ENCODE measurements around the gene METTL17. TPM values are rescaled to one million over a fixed set of nuclear protein-coding genes. Genes with fewer than 3 reads are reported as not detected.
A peak's percentile ranks its signal among the peaks of the same experiment; 100 is the strongest.
"Not testable (repeated sequence)": the region's sequence is repeated elsewhere in the genome, so short reads cannot be mapped to it uniquely, and the experiment has no call there.

Gene METTL17
- total RNA-seq, 2 experiments from 2014 or later, result 89.3 to 90.0 TPM

GRCh38 chr14:20997115-20997514 lies 7.3 kb downstream of the METTL17 start:
- Mint-ChIP-seq H3K27ac (peak overlapping the region; percentile 23), H3K4me1 (peaks cover 32% of the 10 kb centered on the region), H3K4me3 (no peak overlapping the region), H3K9me3 (ENCODE audit: low read depth) (no peaks in the 10 kb centered on the region), H3K27me3 (no peaks in the 10 kb centered on the region), H3K36me3 (ENCODE audit: low read depth) (peaks cover 47% of the 10 kb centered on the region)
- ChIA-PET CTCF (interaction anchor here (0.7 to 7.1 kb wide), 7 partner anchors 8 to 140 kb away, joined by 3 to 68 read pairs (median 8); no protein-coding TSS in a partner anchor), POLR2A (interaction anchor here (0.6 kb wide), 1 partner anchor 1511 kb away, joined by 4 read pairs; no protein-coding TSS in a partner anchor)
- no peak for ATAC-seq
- intact Hi-C loops (cut with DNase I, micrococcal nuclease), result no loop called here
- no peak for DNase-seq

DNA sequence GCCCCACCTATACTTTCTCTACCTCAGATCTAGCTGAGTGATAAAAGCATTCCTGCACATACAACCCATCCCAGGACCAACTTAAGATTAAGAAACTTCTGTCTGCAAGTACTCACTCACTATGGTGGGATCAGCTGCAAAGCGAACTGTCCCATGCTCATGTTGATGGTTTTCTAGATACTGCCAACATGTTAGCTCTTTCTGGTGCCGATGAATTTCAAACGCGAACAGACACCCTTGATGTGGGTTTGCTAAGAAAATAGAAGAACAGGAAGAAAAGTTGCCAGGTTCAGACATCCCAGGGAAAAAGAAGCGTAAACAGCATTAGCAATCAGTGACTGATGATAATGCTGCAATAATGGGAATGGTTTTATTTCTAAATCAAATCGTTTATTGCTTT lies 7.8 kb downstream of the METTL17 start:
- no peaks in the 10 kb centered on the region for H3K9me3 Mint-ChIP-seq (ENCODE audit: low read depth)
- H3K4me3 Mint-ChIP-seq, result no peak overlapping the region
- intact Hi-C loops (cut with DNase I, micrococcal nuclease), result no loop called here
- H3K36me3 Mint-ChIP-seq (ENCODE audit: low read depth), result peaks cover 42% of the 10 kb centered on the region
- ChIA-PET CTCF (interaction anchor here (0.6 to 7.1 kb wide), 9 partner anchors 8 to 140 kb away, joined by 3 to 68 read pairs (median 8); no protein-coding TSS in a partner anchor), POLR2A (interaction anchor here (0.6 kb wide), 1 partner anchor 1511 kb away, joined by 4 read pairs; no protein-coding TSS in a partner anchor)
- no peak for ATAC-seq
- H3K27me3 Mint-ChIP-seq, result no peaks in the 10 kb centered on the region
- no peak for DNase-seq
- H3K4me1 Mint-ChIP-seq, result peaks cover 29% of the 10 kb centered on the region
- H3K27ac Mint-ChIP-seq, result no peak overlapping the region

GRCh38 chr14:20998139-20998538 lies 8.4 kb downstream of the METTL17 start:
- CTCF ChIA-PET, result interaction anchor here (0.6 to 7.1 kb wide), 9 partner anchors 10 to 330 kb away, joined by 3 to 68 read pairs (median 3); no protein-coding TSS in a partner anchor
- DNase-seq (no peak), ATAC-seq (no peak)
- no peak overlapping the region for H3K4me3 Mint-ChIP-seq
- H3K9me3 Mint-ChIP-seq (ENCODE audit: low read depth), result no peaks in the 10 kb centered on the region
- H3K36me3 Mint-ChIP-seq (ENCODE audit: low read depth), result peaks cover 37% of the 10 kb centered on the region
- intact Hi-C loops (cut with DNase I, micrococcal nuclease), result no loop called here
- H3K4me1 Mint-ChIP-seq, result peaks cover 25% of the 10 kb centered on the region
- no peak overlapping the region for H3K27ac Mint-ChIP-seq
- POLR2A ChIA-PET, result interaction anchor here (0.6 to 1.2 kb wide), 2 partner anchors 94 to 1509 kb away, joined by 3 read pairs; no protein-coding TSS in a partner anchor
- no peaks in the 10 kb centered on the region for H3K27me3 Mint-ChIP-seq

DNA sequence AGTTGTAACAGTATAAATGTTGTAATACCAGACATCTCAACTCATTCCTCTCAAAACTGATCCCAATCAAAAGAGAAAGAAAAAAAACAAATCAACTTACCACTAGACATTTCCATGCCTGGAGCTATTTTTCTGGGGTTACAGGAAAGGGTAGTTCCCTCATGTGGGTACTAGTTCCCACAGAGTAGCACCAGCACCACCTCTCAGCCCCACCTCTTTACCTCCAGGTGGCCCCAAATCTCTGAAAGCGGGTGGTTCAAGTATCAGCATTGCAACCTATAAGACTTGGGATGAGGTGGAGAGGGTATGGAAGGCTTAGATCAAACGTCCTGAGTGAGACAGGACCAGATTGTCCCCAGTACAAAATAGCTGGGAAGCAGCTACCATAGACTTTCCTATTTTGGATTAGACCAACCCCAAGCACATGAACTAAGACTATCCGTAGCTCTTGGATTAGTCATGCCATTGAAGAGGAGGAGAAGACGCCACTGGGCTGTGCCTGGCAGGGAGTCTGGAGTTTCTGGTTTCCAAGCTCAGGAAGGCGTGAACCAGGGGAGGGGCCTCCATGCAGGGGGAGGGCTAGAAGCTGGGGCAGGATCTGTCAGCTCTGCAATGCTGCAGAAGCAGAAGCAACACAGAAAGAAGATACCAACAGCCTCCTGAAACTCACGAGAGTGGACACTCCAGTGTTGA lies 9.0 kb downstream of the METTL17 start, which contains the start of gene SLC39A2:
Gene SLC39A2 (plus strand): TSS at position 620 of the 693 bp plus-strand sequence. CDS start 154 bp downstream, outside the sequence.
- DNase-seq (no peak), ATAC-seq (peak; percentile 36)
- peaks cover 33% of the 10 kb centered on the region for H3K36me3 Mint-ChIP-seq (ENCODE audit: low read depth)
- H3K27ac Mint-ChIP-seq, result no peak within 1 kb of the TSS
- no peaks in the 10 kb centered on the region for H3K9me3 Mint-ChIP-seq (ENCODE audit: low read depth)
- no peak within 1 kb of the TSS for H3K4me3 Mint-ChIP-seq
- H3K4me1 Mint-ChIP-seq, result peaks cover 23% of the 10 kb centered on the region
- POLR2A ChIA-PET, result interaction anchor here (0.6 to 1.2 kb wide), 3 partner anchors 93 to 1508 kb away, joined by 3 read pairs; no protein-coding TSS in a partner anchor
- intact Hi-C loops (cut with DNase I, micrococcal nuclease), result no loop called here
- H3K27me3 Mint-ChIP-seq, result no peaks in the 10 kb centered on the region
- CTCF ChIA-PET, result interaction anchor here (0.6 to 7.1 kb wide), 9 partner anchors 9 to 331 kb away, joined by 3 to 68 read pairs (median 5); no protein-coding TSS in a partner anchor

- CTCF ChIA-PET, result interaction anchor here (0.8 to 7.1 kb wide), 6 partner anchors 8 to 209 kb away, joined by 3 to 68 read pairs (median 6); no protein-coding TSS in a partner anchor
- no peak overlapping the region for H3K27ac Mint-ChIP-seq
- H3K36me3 Mint-ChIP-seq (ENCODE audit: low read depth), result peaks cover 28% of the 10 kb centered on the region
- peaks cover 22% of the 10 kb centered on the region for H3K4me1 Mint-ChIP-seq
- DNase-seq (no peak), ATAC-seq (no peak)
- intact Hi-C loops (cut with DNase I, micrococcal nuclease), result no loop called here
- no peaks in the 10 kb centered on the region for H3K9me3 Mint-ChIP-seq (ENCODE audit: low read depth)
- no peaks in the 10 kb centered on the region for H3K27me3 Mint-ChIP-seq
- POLR2A ChIA-PET, result no interaction called here
- H3K4me3 Mint-ChIP-seq, result no peak overlapping the region
Measured at GRCh38 chr14:20999591-20999990, 9.8 kb downstream of the METTL17 start.

GRCh38 chr14:21001218-21001617 lies 11.4 kb downstream of the METTL17 start:
- Mint-ChIP-seq H3K4me3 (no peak overlapping the region), H3K4me1 (peaks cover 11% of the 10 kb centered on the region), H3K36me3 (ENCODE audit: low read depth) (peaks cover 12% of the 10 kb centered on the region), H3K27me3 (no peaks in the 10 kb centered on the region), H3K9me3 (ENCODE audit: low read depth) (no peaks in the 10 kb centered on the region), H3K27ac (no peak overlapping the region)
- CTCF ChIA-PET, result interaction anchor here (0.6 to 7.1 kb wide), 5 partner anchors 9 to 1712 kb away, joined by 3 to 68 read pairs (median 3); no protein-coding TSS in a partner anchor
- POLR2A ChIA-PET, result no interaction called here
- ATAC-seq (no peak), DNase-seq (no peak)
- intact Hi-C loops (cut with DNase I, micrococcal nuclease), result no loop called here

- intact Hi-C loops (cut with DNase I, micrococcal nuclease), result no loop called here
- ChIA-PET POLR2A (interaction anchor here (0.5 kb wide), 1 partner anchor 85 kb away, joined by 3 read pairs; no protein-coding TSS in a partner anchor), CTCF (interaction anchor here (0.6 to 3.7 kb wide), 6 partner anchors 11 to 181 kb away, joined by 3 to 49 read pairs (median 4); no protein-coding TSS in a partner anchor)
- Mint-ChIP-seq H3K36me3 (ENCODE audit: low read depth) (no peaks in the 10 kb centered on the region), H3K4me1 (no peaks in the 10 kb centered on the region), H3K27me3 (no peaks in the 10 kb centered on the region), H3K27ac (no peak overlapping the region), H3K9me3 (ENCODE audit: low read depth) (no peaks in the 10 kb centered on the region), H3K4me3 (no peak overlapping the region)
- ATAC-seq, result no peak
- no peak for DNase-seq
Measured at GRCh38 chr14:21003788-21004346, 14.1 kb downstream of the METTL17 start.

GRCh38 chr14:21009721-21010120 lies 19.9 kb downstream of the METTL17 start:
- ATAC-seq; H3K9me3 Mint-ChIP-seq (ENCODE audit: low read depth); H3K4me1 Mint-ChIP-seq; DNase-seq; H3K27ac Mint-ChIP-seq; POLR2A ChIA-PET; H3K4me3 Mint-ChIP-seq; H3K36me3 Mint-ChIP-seq (ENCODE audit: low read depth): not testable (repeated sequence)
- intact Hi-C loops (cut with DNase I, micrococcal nuclease), result loop anchor here in 1 of 2 experiments (10.0 kb wide), 1 partner anchor 545 kb away; no protein-coding TSS in a partner anchor
- CTCF ChIA-PET, result interaction anchor here (1.5 to 7.3 kb wide), 2 partner anchors 11 to 82 kb away, joined by 5 to 68 read pairs; partner anchors contain the start of gene SLC39A2
- peaks cover 15% of the 10 kb centered on the region for H3K27me3 Mint-ChIP-seq

DNA sequence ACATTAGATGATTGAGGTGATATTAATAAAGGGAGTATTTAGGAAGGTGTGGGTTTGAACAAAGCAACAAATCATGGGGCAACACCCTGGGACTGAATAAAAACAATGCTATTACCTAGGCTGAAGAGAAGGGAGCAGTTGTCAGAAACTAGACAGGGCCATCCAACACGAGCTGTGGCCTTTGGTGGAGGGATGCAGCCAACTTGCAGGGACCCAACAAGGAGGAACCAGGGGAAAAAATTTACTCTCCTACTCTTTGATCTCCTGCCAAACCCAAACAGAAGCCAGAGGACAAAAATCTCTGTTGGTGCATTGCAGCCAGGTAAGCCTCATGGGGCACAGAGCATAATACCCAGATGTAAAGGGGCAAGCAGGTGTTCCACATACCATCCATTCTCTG lies 21.4 kb downstream of the METTL17 start:
- POLR2A ChIA-PET, result no interaction called here

DNA sequence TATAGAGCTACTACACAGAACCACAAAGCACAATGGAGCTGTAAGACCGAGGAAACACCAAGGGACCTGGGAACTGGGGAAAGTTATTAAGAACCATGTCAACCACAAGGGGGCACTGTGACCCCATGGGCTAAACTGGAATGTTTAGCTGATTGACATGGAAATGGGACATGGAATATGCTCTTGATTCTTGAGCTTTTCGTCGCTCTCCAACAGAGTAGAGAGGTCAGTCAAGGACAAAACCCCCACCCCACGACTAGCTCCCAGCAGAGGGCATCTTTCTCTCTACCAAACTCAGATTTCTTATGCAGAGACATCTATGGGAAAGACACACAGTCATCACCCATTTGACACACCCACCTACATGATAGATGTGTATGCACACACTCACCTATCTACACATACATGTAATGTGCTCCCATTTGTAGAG lies 25.0 kb downstream of the METTL17 start:
- DNase-seq (peak; percentile 87), ATAC-seq (peak; percentile 87)
- Mint-ChIP-seq H3K36me3 (ENCODE audit: low read depth) (no peaks in the 10 kb centered on the region), H3K27ac (no peak overlapping the region), H3K4me3 (no peak overlapping the region), H3K27me3 (peaks cover 15% of the 10 kb centered on the region), H3K9me3 (ENCODE audit: low read depth) (no peaks in the 10 kb centered on the region), H3K4me1 (no peaks in the 10 kb centered on the region)
- POLR2A ChIA-PET, result interaction anchor here (0.6 to 2.6 kb wide), 4 partner anchors 25 to 1789 kb away, joined by 3 to 14 read pairs (median 5); no protein-coding TSS in a partner anchor
- intact Hi-C loops (cut with DNase I, micrococcal nuclease), result loop anchor here (1.0 to 10.0 kb wide), 5 partner anchors 22 to 540 kb away; no protein-coding TSS in a partner anchor
- CTCF ChIA-PET, result interaction anchor here (0.6 to 13.8 kb wide), 50 partner anchors 9 to 467 kb away, joined by 3 to 183 read pairs (median 6); partner anchors contain the start of genes ARHGEF40, METTL17, NDRG2 and RNASE13

More for the DNA sequence above, 21.4 kb downstream of the METTL17 start:
- H3K9me3 Mint-ChIP-seq (ENCODE audit: low read depth), result no peaks in the 10 kb centered on the region
- H3K36me3 Mint-ChIP-seq (ENCODE audit: low read depth), result no peaks in the 10 kb centered on the region
- peaks cover 15% of the 10 kb centered on the region for H3K27me3 Mint-ChIP-seq
- DNase-seq (no peak), ATAC-seq (no peak)
- no peaks in the 10 kb centered on the region for H3K4me1 Mint-ChIP-seq
- no peak overlapping the region for H3K4me3 Mint-ChIP-seq
- CTCF ChIA-PET, result interaction anchor here (0.6 to 13.8 kb wide), 12 partner anchors 10 to 149 kb away, joined by 3 to 183 read pairs (median 4); partner anchors contain the start of genes RNASE7 and SLC39A2
- intact Hi-C loops (cut with DNase I, micrococcal nuclease), result loop anchor here in 1 of 2 experiments (10.0 kb wide), 1 partner anchor 544 kb away; no protein-coding TSS in a partner anchor
- H3K27ac Mint-ChIP-seq, result no peak overlapping the region
